ENCODE results near the gene HUWE1. TPM values are rescaled to one million over a fixed set of nuclear protein-coding genes. Genes with fewer than 3 reads are reported as not detected.
"Not testable (repeated sequence)": the region's sequence is repeated elsewhere in the genome, so short reads cannot be mapped to it uniquely, and the experiment has no call there.

HUWE1 gene
- polyA plus RNA-seq, 2 of the 4 experiments (the other 2 are of a cell fraction) = 55.7 to 120 TPM

- TF ChIP-seq MYC (IDR thresholded peaks at IDR 0.05; ENCODE audit: borderline replicate concordance, low read length) = no peak
- no peak for TF ChIP-seq E2F6 (IDR thresholded peaks at IDR 0.05; ENCODE audit: borderline replicate concordance, low read depth)
- no peak for TF ChIP-seq ESRRA (IDR thresholded peaks at IDR 0.05; ENCODE audit: borderline replicate concordance, low read length)
- no peak for TF ChIP-seq HOXA7 (CRISPR knock-in tag; IDR thresholded peaks at IDR 0.05)
- no peak for TF ChIP-seq TFCP2L1 (CRISPR knock-in tag; IDR thresholded peaks at IDR 0.05)
- TF ChIP-seq BCL3 (IDR thresholded peaks at IDR 0.05) = no peak
- TF ChIP-seq MAFK (IDR thresholded peaks at IDR 0.05; ENCODE audit: partially characterized antibody) = no peak
- TF ChIP-seq ZSCAN20 (CRISPR knock-in tag; IDR thresholded peaks at IDR 0.05) = no peak
- no peak for TF ChIP-seq MAZ (IDR thresholded peaks at IDR 0.05; ENCODE audit: borderline replicate concordance, low read depth, low read length)
- TF ChIP-seq HOXB5 (CRISPR knock-in tag; IDR thresholded peaks at IDR 0.05) = no peak
- TF ChIP-seq USF2 (IDR thresholded peaks at IDR 0.05) = no peak
- TF ChIP-seq, protein P1, sequence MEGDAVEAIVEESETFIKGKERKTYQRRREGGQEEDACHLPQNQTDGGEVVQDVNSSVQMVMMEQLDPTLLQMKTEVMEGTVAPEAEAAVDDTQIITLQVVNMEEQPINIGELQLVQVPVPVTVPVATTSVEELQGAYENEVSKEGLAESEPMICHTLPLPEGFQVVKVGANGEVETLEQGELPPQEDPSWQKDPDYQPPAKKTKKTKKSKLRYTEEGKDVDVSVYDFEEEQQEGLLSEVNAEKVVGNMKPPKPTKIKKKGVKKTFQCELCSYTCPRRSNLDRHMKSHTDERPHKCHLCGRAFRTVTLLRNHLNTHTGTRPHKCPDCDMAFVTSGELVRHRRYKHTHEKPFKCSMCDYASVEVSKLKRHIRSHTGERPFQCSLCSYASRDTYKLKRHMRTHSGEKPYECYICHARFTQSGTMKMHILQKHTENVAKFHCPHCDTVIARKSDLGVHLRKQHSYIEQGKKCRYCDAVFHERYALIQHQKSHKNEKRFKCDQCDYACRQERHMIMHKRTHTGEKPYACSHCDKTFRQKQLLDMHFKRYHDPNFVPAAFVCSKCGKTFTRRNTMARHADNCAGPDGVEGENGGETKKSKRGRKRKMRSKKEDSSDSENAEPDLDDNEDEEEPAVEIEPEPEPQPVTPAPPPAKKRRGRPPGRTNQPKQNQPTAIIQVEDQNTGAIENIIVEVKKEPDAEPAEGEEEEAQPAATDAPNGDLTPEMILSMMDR (IDR thresholded peaks at IDR 0.05) = no peak
- POLR2A ChIA-PET = no interaction called here
These were observed 36.9 kb upstream of the HUWE1 start for GRCh38 chrX:53723381-53723780.

DNA sequence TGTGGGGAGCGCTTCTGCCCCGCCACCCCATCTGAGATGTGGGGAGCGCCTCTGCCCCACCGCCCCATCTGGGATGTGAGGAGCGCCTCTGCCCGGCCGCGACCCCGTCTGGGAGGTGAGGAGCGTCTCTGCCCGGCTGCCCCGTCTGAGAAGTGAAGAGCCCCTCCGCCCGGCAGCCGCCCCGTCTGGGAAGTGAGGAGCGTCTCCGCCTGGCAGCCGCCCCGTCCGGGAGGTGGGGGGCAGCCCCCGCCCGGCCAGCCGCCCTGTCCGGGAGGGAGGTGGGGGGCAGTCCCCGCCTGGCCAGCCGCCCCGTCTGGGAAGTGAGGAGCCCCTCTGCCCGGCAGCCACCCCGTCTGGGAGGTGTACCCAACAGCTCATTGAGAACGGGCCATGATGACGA lies 35.1 kb upstream of the HUWE1 start:
- CTCF ChIA-PET; DNase-seq (ENCODE audit: low read depth in 1 of 2, low spot score in 1 of 2); H3K27ac ChIP-seq; FAIRE-seq; POLR2A ChIA-PET; H3K4me1 ChIP-seq; H3K4me2 ChIP-seq; H3K9me3 ChIP-seq; ATAC-seq; H3K4me3 ChIP-seq: not testable (repeated sequence)
- WGBS (ENCODE audit: missing lambda C conversion rate) = no CpG with 5 or more reads among the region's 32 CpGs

More at GRCh38 chrX:53723381-53723780, 36.9 kb upstream of the HUWE1 start:
- peaks cover 13% of the 10 kb centered on the region for H3K4me1 ChIP-seq
- CTCF ChIA-PET = no interaction called here
- 53% methylated on average over 4 of the region's 4 CpGs for WGBS (ENCODE audit: missing lambda C conversion rate)
- H3K4me2 ChIP-seq = no peak overlapping the region
- ATAC-seq (no peak), DNase-seq (ENCODE audit: low read depth in 1 of 2, low spot score in 1 of 2) (no peak), FAIRE-seq (no peak)
- H3K4me3 ChIP-seq = no peak overlapping the region
- H3K27ac ChIP-seq = no peak overlapping the region
- no peaks in the 10 kb centered on the region for H3K9me3 ChIP-seq

GRCh38 chrX:53719666-53720065 lies 33.1 kb upstream of the HUWE1 start:
- H3K27ac ChIP-seq; H3K4me3 ChIP-seq; H3K4me2 ChIP-seq; POLR2A ChIA-PET; CTCF ChIA-PET; DNase-seq (ENCODE audit: low read depth in 1 of 2, low spot score in 1 of 2); ATAC-seq; H3K4me1 ChIP-seq; H3K9me3 ChIP-seq; FAIRE-seq: not testable (repeated sequence)
- 58% methylated on average over 7 of the region's 7 CpGs for WGBS (ENCODE audit: missing lambda C conversion rate)

DNA sequence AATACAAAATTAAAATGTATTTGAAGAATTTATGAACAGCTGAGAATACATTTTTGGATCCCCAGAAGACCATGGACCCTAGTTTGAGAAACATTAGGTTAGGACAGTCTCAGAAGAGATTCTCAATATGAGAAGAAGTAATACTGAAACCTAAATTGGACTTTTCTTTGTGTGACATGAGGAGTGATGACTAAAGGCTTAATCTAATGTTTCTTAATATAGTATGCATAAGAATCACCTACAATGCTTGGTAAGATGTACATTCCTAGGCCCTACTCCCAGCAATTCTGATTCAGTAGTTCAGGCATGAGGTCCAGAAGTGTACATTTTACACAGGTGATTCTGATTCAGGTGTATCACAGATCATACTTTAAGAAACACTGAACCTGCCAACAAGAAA lies 31.6 kb upstream of the HUWE1 start:
- FAIRE-seq (peak; percentile 56), DNase-seq (ENCODE audit: low read depth in 1 of 2, low spot score in 1 of 2) (no peak), ATAC-seq (no peak)
- Histone ChIP-seq H3K4me3 (no peak overlapping the region), H3K4me1 (no peaks in the 10 kb centered on the region), H3K27ac (no peak overlapping the region), H3K4me2 (no peak overlapping the region), H3K9me3 (no peaks in the 10 kb centered on the region)
- ChIA-PET POLR2A (no interaction called here), CTCF (no interaction called here)
- TF ChIP-seq, protein P2, sequence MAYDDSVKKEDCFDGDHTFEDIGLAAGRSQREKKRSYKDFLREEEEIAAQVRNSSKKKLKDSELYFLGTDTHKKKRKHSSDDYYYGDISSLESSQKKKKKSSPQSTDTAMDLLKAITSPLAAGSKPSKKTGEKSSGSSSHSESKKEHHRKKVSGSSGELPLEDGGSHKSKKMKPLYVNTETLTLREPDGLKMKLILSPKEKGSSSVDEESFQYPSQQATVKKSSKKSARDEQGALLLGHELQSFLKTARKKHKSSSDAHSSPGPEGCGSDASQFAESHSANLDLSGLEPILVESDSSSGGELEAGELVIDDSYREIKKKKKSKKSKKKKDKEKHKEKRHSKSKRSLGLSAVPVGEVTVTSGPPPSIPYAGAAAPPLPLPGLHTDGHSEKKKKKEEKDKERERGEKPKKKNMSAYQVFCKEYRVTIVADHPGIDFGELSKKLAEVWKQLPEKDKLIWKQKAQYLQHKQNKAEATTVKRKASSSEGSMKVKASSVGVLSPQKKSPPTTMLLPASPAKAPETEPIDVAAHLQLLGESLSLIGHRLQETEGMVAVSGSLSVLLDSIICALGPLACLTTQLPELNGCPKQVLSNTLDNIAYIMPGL (CRISPR knock-in tag; IDR thresholded peaks at IDR 0.05; ENCODE audit: borderline replicate concordance) = no peak
- TF ChIP-seq, protein P3, sequence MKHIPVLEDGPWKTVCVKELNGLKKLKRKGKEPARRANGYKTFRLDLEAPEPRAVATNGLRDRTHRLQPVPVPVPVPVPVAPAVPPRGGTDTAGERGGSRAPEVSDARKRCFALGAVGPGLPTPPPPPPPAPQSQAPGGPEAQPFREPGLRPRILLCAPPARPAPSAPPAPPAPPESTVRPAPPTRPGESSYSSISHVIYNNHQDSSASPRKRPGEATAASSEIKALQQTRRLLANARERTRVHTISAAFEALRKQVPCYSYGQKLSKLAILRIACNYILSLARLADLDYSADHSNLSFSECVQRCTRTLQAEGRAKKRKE (CRISPR knock-in tag; IDR thresholded peaks at IDR 0.05; ENCODE audit: low read depth) = no peak
- TF ChIP-seq JUN (IDR thresholded peaks at IDR 0.05) (no peak), USF2 (IDR thresholded peaks at IDR 0.05) (no peak), CHD4 (IDR thresholded peaks at IDR 0.05; ENCODE audit: borderline replicate concordance) (no peak), EHMT2 (IDR thresholded peaks at IDR 0.05; ENCODE audit: low read depth) (no peak), RARB (CRISPR knock-in tag; IDR thresholded peaks at IDR 0.05) (no peak), ZFP36 (IDR thresholded peaks at IDR 0.05; ENCODE audit: borderline replicate concordance, partially characterized antibody) (no peak)
